ENCODE measurements around the gene SIGLEC10.
A peak's percentile ranks its signal among the peaks of the same experiment; 100 is the strongest.

DNA sequence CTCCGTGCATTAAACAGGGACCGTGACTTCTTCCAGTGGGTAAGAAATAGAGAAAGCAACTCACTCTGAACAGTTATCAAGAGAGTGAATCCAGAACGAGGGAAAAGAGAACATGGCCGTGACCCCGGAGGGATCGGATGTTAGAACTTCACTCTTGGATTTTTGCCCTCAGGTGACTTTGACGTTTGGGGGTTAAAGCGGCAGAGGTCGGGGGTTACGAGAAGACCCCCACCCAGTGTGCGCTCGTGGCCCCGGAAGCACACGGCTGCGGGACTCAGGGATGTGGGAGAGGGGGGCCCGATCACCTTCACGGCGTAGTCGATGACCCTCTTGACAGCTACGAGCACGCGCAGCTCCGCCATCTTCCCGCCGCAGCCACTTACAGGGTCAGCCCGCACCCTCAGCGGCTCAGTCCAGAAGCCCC, 51.5 kb downstream of the SIGLEC10 start, which contains the start of gene ETFB:
- TF ChIP-seq USF2 (IDR thresholded peaks at IDR 0.05; ENCODE audit: low read depth, low read length) (no peak), CTCF (conservative IDR thresholded peaks at IDR 0.05; ENCODE audit: low read depth, low read length) (no peak), MXI1 (IDR thresholded peaks at IDR 0.05; ENCODE audit: borderline replicate concordance, low read depth, low read length) (peak; percentile 66; the same call in 1 of the 2 replicates), POLR2A (IDR thresholded peaks at IDR 0.05; ENCODE audit: low read depth, low read length) (no peak; the same call in 1 of the 2 replicates), BHLHE40 (IDR thresholded peaks at IDR 0.05; ENCODE audit: low read depth, low read length) (peak; percentile 51), MAZ (IDR thresholded peaks at IDR 0.05; ENCODE audit: borderline replicate concordance, low read depth, low read length) (no peak; the same call in 1 of the 2 replicates), CEBPB (IDR thresholded peaks at IDR 0.05; ENCODE audit: low read depth, low read length) (no peak), RCOR1 (IDR thresholded peaks at IDR 0.05; ENCODE audit: insufficient replicate concordance, low read length) (no peak), RFX5 (IDR thresholded peaks at IDR 0.05; ENCODE audit: low read depth, low read length) (no peak)

Measured in IMR-90 (cell line).